H1 (cell line): Measurements from ENCODE around the gene GEMIN7. TPM values are rescaled to one million over a fixed set of nuclear protein-coding genes. Genes with fewer than 3 reads are reported as not detected.
A peak's percentile ranks its signal among the peaks of the same experiment; 100 is the strongest.

ENCODE experiments used
- ATF2 ChIP-seq: IDR thresholded peaks from 2 replicates; pipeline ENCODE4 v1.6.1; 2012; ENCODE audit warnings: low read length, inconsistent platforms
- CBX8 ChIP-seq: fragments of 300-800, 300-1000 bp; sonication (generic); IDR thresholded peaks from 2 replicates; pipeline ENCODE4 v1.7.1; 2016; ENCODE audit warnings: low read depth, low read length, borderline replicate concordance
- CTBP2 ChIP-seq: IDR thresholded peaks from 2 replicates; pipeline ENCODE4 v1.7.0; 2011; ENCODE audit warnings: borderline replicate concordance, mild to moderate bottlenecking, moderate library complexity, mixed read lengths, low read length; ENCODE audit not compliant: insufficient read depth, insufficient read length
- EP300 ChIP-seq, 2 experiments: IDR thresholded peaks; 1 replicate in 1 of 2; 2 replicates in 1 of 2; pipeline ENCODE4 v1.6.1; 2011 to 2012; ENCODE audit warnings: low read depth in 2 of 2, low read length in 2 of 2, mild to moderate bottlenecking in 2 of 2, borderline replicate concordance in 1 of 2, inconsistent platforms in 1 of 2, moderate library complexity in 1 of 2
- POU5F1 ChIP-seq: IDR thresholded peaks from 2 replicates; pipeline ENCODE4 v1.6.1; 2011; ENCODE audit warnings: low read depth, mild to moderate bottlenecking, low read length, moderate library complexity
- polyA plus RNA-seq, 7 experiments: library from polyadenylated mRNA; depleted of rRNA in 3 of 7; stranded (reverse) in 5 of 7; unstranded in 2 of 7; fragments of >200 nt in 5 of 7; fragments of 200-250 nt in 2 of 7; gene quantifications; 1 replicate in 5 of 7; 2 replicates in 1 of 7; 4 replicates in 1 of 7; pipeline versions ENCODE4 v1.2.1 to v1.2.3, GENCODE V29; 2011 to 2013; ENCODE audit warnings: missing spikeins in 2 of 7, mixed read lengths in 2 of 7
- total RNA-seq: library from RNA; stranded (reverse); fragmentation: NEBNext Ultra II Directional; extraction: Animal tissue kit (Norgen Biotek cat#: 25700); gene quantifications from 2 replicates; pipeline ENCODE4 v1.2.1, GENCODE V29; 2021

Gene GEMIN7
- total and polyA plus RNA-seq, 2 of the 8 experiments (the other 6 are each of a cell fraction or from before 2014, with no cell fraction given) = 48.0 to 91.6 TPM

- TF ChIP-seq ATF2 = peak; percentile 80
- TF ChIP-seq EP300 (IDR thresholded peaks at IDR 0.05; ENCODE audit: borderline replicate concordance in 1 of 2, low read depth in 2 of 2, low read length in 2 of 2) = no peak
- TF ChIP-seq POU5F1 = no peak
- TF ChIP-seq CTBP2 = no peak
- TF ChIP-seq CBX8 = no peak
Measured at GRCh38 chr19:45059258-45059965, 19.6 kb upstream of the GEMIN7 start (continued).
